Astrocyte of the cerebellum (primary cell): ENCODE measurements around the gene KLK1.

Source experiments
- DNase-seq: peaks from one replicate; pipeline ENCODE4 v3.0.0-alpha.2; 2011; ENCODE audit warnings: low read depth
- H3K4me3 ChIP-seq: 2 replicates; pipeline ENCODE4 v1.5.1; 2011; ENCODE audit warnings: mild to moderate bottlenecking, low read depth, low read length, moderate library complexity
- CTCF ChIP-seq: IDR thresholded peaks from 2 replicates; pipeline ENCODE4 v1.5.1; 2012; ENCODE audit warnings: low read length, low read depth, moderate library complexity, mild to moderate bottlenecking; ENCODE audit errors: missing control alignments
- in situ Hi-C: cut with HindIII; loops from 2 replicates; pipeline ENCODE4 v1.10.0; 2017; ENCODE audit warnings: low sequenced_read_pairs

Gene KLK1

DNA sequence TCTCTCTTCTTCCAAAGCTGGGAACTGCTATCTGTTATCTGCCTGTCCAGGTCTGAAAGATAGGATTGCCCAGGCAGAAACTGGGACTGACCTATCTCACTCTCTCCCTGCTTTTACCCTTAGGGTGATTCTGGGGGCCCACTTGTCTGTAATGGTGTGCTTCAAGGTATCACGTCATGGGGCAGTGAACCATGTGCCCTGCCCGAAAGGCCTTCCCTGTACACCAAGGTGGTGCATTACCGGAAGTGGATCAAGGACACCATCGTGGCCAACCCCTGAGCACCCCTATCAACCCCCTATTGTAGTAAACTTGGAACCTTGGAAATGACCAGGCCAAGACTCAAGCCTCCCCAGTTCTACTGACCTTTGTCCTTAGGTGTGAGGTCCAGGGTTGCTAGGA is 36.3 kb upstream of the KLK1 start:
- no peak for TF ChIP-seq CTCF
- in situ Hi-C loops, result no loop called here
- no peak for DNase-seq
- H3K4me3 ChIP-seq, result no peak overlapping the region

DNA sequence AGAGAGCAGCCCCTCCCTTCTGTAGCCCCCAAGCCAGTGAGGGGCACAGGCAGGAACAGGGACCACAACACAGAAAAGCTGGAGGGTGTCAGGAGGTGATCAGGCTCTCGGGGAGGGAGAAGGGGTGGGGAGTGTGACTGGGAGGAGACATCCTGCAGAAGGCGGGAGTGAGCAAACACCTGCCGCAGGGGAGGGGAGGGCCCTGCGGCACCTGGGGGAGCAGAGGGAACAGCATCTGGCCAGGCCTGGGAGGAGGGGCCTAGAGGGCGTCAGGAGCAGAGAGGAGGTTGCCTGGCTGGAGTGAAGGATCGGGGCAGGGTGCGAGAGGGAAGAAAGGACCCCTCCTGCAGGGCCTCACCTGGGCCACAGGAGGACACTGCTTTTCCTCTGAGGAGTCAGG is 35.3 kb upstream of the KLK1 start:
- H3K4me3 ChIP-seq, result no peak overlapping the region
- no peak for TF ChIP-seq CTCF
- in situ Hi-C loops, result no loop called here
- no peak for DNase-seq

GRCh38 chr19:50857366-50857765 is 33.8 kb upstream of the KLK1 start:
- in situ Hi-C loops, result no loop called here
- H3K4me3 ChIP-seq, result no peak overlapping the region
- no peak for TF ChIP-seq CTCF
- no peak for DNase-seq

- no peak for TF ChIP-seq CTCF
- H3K4me3 ChIP-seq, result no peak within 1 kb of the TSS
- in situ Hi-C loops, result no loop called here
Measured at GRCh38 chr19:50854636-50855410, 31.2 kb upstream of the KLK1 start, which contains the start of gene KLK3. Gene KLK3, plus strand, starts transcription at chr19:50854915. Its CDS starts 41 bp downstream, at chr19:50854956.

DNA sequence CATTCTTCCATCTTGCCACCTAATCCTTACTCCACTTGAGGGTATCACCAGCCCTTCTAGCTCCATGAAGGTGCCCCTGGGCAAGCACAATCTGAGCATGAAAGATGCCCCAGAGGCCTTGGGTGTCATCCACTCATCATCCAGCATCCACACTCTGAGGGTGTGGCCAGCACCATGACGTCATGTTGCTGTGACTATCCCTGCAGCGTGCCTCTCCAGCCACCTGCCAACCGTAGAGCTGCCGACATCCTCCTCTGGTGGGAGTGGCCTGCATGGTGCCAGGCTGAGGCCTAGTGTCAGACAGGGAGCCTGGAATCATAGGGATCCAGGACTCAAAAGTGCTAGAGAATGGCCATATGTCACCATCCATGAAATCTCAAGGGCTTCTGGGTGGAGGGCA is 28.0 kb upstream of the KLK1 start:
- in situ Hi-C loops, result no loop called here
- no peak for TF ChIP-seq CTCF
- no peak for DNase-seq
- H3K4me3 ChIP-seq, result no peak overlapping the region

More at GRCh38 chr19:50854636-50855410, 31.2 kb upstream of the KLK1 start, which contains the start of gene KLK3:
- no peak for DNase-seq

- in situ Hi-C loops, result no loop called here
- TF ChIP-seq CTCF, result no peak
- no peak for DNase-seq
- no peak overlapping the region for H3K4me3 ChIP-seq
Measured at GRCh38 chr19:50850738-50851137, 27.2 kb upstream of the KLK1 start.
